ENCODE results near the gene TENM3.

GRCh38 chr4:182838535-182838934 lies 595.3 kb downstream of the TENM3 start:
- no peak for TF ChIP-seq CTCF (conservative IDR thresholded peaks at IDR 0.05)
- no peak for TF ChIP-seq EZH2 (IDR thresholded peaks at IDR 0.05; ENCODE audit: low read depth)
